ENCODE data around the gene NPC2. TPM values are rescaled to one million over a fixed set of nuclear protein-coding genes. Genes with fewer than 3 reads are reported as not detected.

Gene NPC2
- total RNA-seq, 1 experiment from 2014 or later: 195 TPM

DNA sequence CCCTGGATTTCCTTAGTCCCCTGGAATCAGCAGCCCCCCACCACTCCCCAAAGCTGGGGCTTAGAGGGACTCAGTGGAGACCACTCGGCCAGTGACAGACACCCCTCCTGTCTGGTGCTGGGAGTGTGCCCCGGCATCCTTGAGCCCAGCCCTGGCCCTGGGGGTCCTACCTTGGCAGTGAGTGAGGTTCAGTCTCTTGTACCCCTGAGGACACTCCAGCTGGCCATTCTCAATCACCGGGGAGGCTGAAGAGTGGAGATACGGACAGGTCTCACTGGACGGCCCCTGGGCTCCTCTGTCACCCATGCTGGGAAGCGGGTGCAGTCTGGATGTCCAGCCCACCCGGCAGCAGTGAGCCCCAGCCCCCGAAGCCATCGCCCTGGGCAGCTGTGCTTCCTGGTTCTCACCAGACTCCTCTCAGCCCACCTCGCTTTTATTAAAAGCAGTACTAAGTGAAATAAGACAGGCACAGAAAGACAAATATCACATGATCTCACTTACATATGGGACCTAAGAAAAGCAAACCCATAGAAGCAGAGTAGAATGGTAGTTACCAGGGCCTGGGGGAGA, 42.7 kb upstream of the NPC2 start:
- Histone ChIP-seq H3K9ac (ENCODE audit: low read length) (no peak overlapping the region), H3F3A (ENCODE audit: low read length, unreplicated experiment) (no peaks in the 10 kb centered on the region), H3K79me2 (ENCODE audit: low read length) (no peaks in the 10 kb centered on the region), H3K4me1 (ENCODE audit: insufficient read depth, low read length) (peaks cover 8% of the 10 kb centered on the region), H3K4me3 (ENCODE audit: low read length) (no peak overlapping the region), H2AFZ (ENCODE audit: low read length) (no peak overlapping the region), H3K27ac (ENCODE audit: low read length) (no peak overlapping the region), H3K9me3 (ENCODE audit: low read length) (no peaks in the 10 kb centered on the region), H3K36me3 (ENCODE audit: low read depth, low read length) (no peaks in the 10 kb centered on the region), H3K9me2 (replicated peaks; ENCODE audit: low read length) (no peaks in the 10 kb centered on the region), H3K4me2 (ENCODE audit: low read length) (no peak overlapping the region), H4K20me1 (ENCODE audit: low read length) (no peaks in the 10 kb centered on the region), H3K27me3 (ENCODE audit: low read length) (no peaks in the 10 kb centered on the region)
- no peak for DNase-seq
- intact Hi-C loops (cut with micrococcal nuclease): no loop called here
- ATAC-seq: no peak
- ChIA-PET CTCF (no interaction called here), POLR2A (ENCODE audit: unreplicated experiment) (no interaction called here)
- no TSS peak for BruUV-seq (replicated peaks)
- TF ChIP-seq EZH2 (IDR thresholded peaks at IDR 0.05; ENCODE audit: low read length, unreplicated experiment) (no peak), EZH2phosphoT487 (IDR thresholded peaks at IDR 0.05; ENCODE audit: borderline replicate concordance, low read length) (no peak), CTCF (conservative IDR thresholded peaks at IDR 0.05; ENCODE audit: low read depth, low read length) (no peak)

DNA sequence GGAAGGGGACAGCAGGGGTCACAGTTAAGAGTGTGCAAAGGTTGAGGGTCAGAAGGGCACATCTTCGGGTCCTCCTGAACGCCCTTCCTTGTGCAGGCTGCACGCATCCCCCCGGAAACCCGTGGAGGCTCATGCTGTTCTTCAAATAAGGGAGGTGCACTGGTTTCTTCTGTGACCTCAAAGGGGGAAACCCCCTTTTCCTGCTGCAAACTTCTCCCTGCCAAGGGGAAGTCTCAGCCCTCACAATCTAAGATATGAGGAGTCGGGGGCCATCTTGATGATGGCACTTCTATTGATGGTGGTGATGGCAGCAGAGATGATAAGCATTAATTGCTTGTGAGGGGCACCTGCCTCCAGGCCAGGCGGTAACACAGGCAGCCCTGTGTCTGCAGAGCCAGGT, 40.5 kb upstream of the NPC2 start:
- H3K9me2 ChIP-seq (replicated peaks; ENCODE audit: low read length): no peaks in the 10 kb centered on the region
- H3K27ac ChIP-seq (ENCODE audit: low read length): no peak overlapping the region
- intact Hi-C loops (cut with micrococcal nuclease): no loop called here
- H2AFZ ChIP-seq (ENCODE audit: low read length): no peak overlapping the region
- POLR2A ChIA-PET (ENCODE audit: unreplicated experiment): no interaction called here
- H3K4me1 ChIP-seq (ENCODE audit: insufficient read depth, low read length): peaks cover 8% of the 10 kb centered on the region
- H3K4me2 ChIP-seq (ENCODE audit: low read length): no peak overlapping the region
- H3F3A ChIP-seq (ENCODE audit: low read length, unreplicated experiment): no peaks in the 10 kb centered on the region
- H3K9me3 ChIP-seq (ENCODE audit: low read length): no peaks in the 10 kb centered on the region
- H3K9ac ChIP-seq (ENCODE audit: low read length): no peak overlapping the region
- TF ChIP-seq EZH2 (IDR thresholded peaks at IDR 0.05; ENCODE audit: low read length, unreplicated experiment) (no peak), EZH2phosphoT487 (IDR thresholded peaks at IDR 0.05; ENCODE audit: borderline replicate concordance, low read length) (no peak), CTCF (conservative IDR thresholded peaks at IDR 0.05; ENCODE audit: low read depth, low read length) (no peak)
- no peak for DNase-seq
- no peaks in the 10 kb centered on the region for H3K27me3 ChIP-seq (ENCODE audit: low read length)
- no peaks in the 10 kb centered on the region for H3K79me2 ChIP-seq (ENCODE audit: low read length)
- H4K20me1 ChIP-seq (ENCODE audit: low read length): no peaks in the 10 kb centered on the region
- no peaks in the 10 kb centered on the region for H3K36me3 ChIP-seq (ENCODE audit: low read depth, low read length)
- BruUV-seq (replicated peaks): no TSS peak
- CTCF ChIA-PET: no interaction called here
- no peak for ATAC-seq
- H3K4me3 ChIP-seq (ENCODE audit: low read length): no peak overlapping the region

DNA sequence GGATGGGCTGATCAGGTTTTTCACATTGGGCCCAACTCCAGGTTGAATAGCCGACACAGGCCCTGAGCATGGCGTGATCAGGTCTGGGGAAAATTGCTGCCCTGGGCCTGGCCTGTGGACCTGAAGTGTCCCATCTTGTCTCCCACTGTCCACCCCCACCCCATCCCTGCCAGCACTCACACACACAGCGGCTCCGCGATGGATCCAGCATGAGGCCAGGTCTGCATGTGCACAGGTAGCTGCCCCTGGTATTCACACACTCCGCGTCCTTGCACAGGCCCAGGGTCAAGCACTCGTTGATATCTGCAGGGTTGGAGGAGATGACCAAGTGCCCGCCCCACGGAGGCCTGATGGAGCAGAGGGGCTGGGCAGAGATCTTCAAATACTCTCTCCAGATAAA, 39.1 kb upstream of the NPC2 start:
- intact Hi-C loops (cut with micrococcal nuclease): no loop called here
- H3K9me3 ChIP-seq (ENCODE audit: low read length): no peaks in the 10 kb centered on the region
- CTCF ChIA-PET: interaction anchor here (1.1 kb wide), 1 partner anchor 272 kb away, joined by 5 read pairs; no protein-coding TSS in a partner anchor
- no TSS peak for BruUV-seq (replicated peaks)
- H3K4me2 ChIP-seq (ENCODE audit: low read length): no peak overlapping the region
- TF ChIP-seq EZH2phosphoT487 (IDR thresholded peaks at IDR 0.05; ENCODE audit: borderline replicate concordance, low read length) (no peak), CTCF (conservative IDR thresholded peaks at IDR 0.05; ENCODE audit: low read depth, low read length) (no peak), EZH2 (IDR thresholded peaks at IDR 0.05; ENCODE audit: low read length, unreplicated experiment) (no peak)
- H3K36me3 ChIP-seq (ENCODE audit: low read depth, low read length): no peaks in the 10 kb centered on the region
- peaks cover 8% of the 10 kb centered on the region for H3K4me1 ChIP-seq (ENCODE audit: insufficient read depth, low read length)
- ATAC-seq: no peak
- H2AFZ ChIP-seq (ENCODE audit: low read length): no peak overlapping the region
- no peak for DNase-seq
- H3K27me3 ChIP-seq (ENCODE audit: low read length): no peaks in the 10 kb centered on the region
- H3K79me2 ChIP-seq (ENCODE audit: low read length): no peaks in the 10 kb centered on the region
- H3K4me3 ChIP-seq (ENCODE audit: low read length): no peak overlapping the region
- H3F3A ChIP-seq (ENCODE audit: low read length, unreplicated experiment): no peaks in the 10 kb centered on the region
- H4K20me1 ChIP-seq (ENCODE audit: low read length): no peaks in the 10 kb centered on the region
- no peaks in the 10 kb centered on the region for H3K9me2 ChIP-seq (replicated peaks; ENCODE audit: low read length)
- no peak overlapping the region for H3K27ac ChIP-seq (ENCODE audit: low read length)
- POLR2A ChIA-PET (ENCODE audit: unreplicated experiment): no interaction called here
- no peak overlapping the region for H3K9ac ChIP-seq (ENCODE audit: low read length)
